Stomach smooth muscle (tissue), 2 donors: ENCODE measurements around the gene UBB.

Experiments
- H3K27ac ChIP-seq: one replicate; pipeline ENCODE4 v1.7.0; 2013; ENCODE audit warnings: mild to moderate bottlenecking, low read length, inconsistent platforms
- H3K27me3 ChIP-seq, 2 donors: one replicate each; pipeline ENCODE4 v1.7.0; 2013; ENCODE audit warnings: low read length in 2 of 2; ENCODE audit not compliant: insufficient read depth in 2 of 2, control insufficient read depth in 1 of 2
- H3K36me3 ChIP-seq, 2 donors: one replicate each; pipeline ENCODE4 v1.7.0; 2013; ENCODE audit warnings: low read length in 2 of 2; ENCODE audit not compliant: control insufficient read depth in 2 of 2, insufficient read depth in 2 of 2
- H3K4me1 ChIP-seq: one replicate; pipeline ENCODE4 v1.7.0; 2013; ENCODE audit warnings: low read length; ENCODE audit not compliant: control insufficient read depth, insufficient read depth
- H3K4me3 ChIP-seq, 2 donors: one replicate each; pipeline ENCODE4 v1.7.0; 2013; ENCODE audit warnings: low read length in 2 of 2
- H3K9ac ChIP-seq, 2 donors: one replicate each; pipeline ENCODE4 v1.7.0; 2013; ENCODE audit warnings: low read length in 2 of 2, mild to moderate bottlenecking in 1 of 2
- H3K9me3 ChIP-seq, 2 donors: one replicate each; pipeline ENCODE4 v1.7.0; 2013; ENCODE audit warnings: low read length in 2 of 2; ENCODE audit not compliant: control insufficient read depth in 2 of 2
- donor health status: healthy.
- donor health status: Pancreatic carcinoma.

The UBB gene

DNA sequence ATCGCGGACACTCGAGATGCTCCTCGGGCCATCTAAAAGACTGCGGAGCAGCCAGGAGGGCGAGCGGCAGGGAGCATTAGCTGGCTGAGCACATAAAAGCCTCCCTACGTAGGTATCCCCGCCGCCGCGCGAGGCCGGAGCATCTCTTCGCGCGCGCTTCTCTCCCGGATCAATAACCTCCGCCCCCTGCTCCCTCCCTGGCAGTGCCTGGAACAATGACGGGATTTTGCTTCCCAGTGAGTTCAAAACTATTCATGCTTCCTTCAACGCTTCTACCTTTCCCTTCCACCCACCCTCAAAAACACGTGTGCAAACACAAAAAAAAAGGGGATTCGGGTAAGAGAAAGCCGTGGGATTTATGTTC is 28.6 kb upstream of the UBB start:
- Histone ChIP-seq H3K4me1 (peaks cover 10% of the 10 kb centered on the region), H3K27ac (no peak overlapping the region), H3K4me3 (peak overlapping the region; percentile 52 to 78), H3K9me3 (no peaks in the 10 kb centered on the region), H3K9ac (peak overlapping the region; percentile 42 to 58), H3K27me3 (peaks cover 3 to 10% of the 10 kb centered on the region in 2 donors), H3K36me3 (peaks cover 0 to 6% of the 10 kb centered on the region in 2 donors)

DNA sequence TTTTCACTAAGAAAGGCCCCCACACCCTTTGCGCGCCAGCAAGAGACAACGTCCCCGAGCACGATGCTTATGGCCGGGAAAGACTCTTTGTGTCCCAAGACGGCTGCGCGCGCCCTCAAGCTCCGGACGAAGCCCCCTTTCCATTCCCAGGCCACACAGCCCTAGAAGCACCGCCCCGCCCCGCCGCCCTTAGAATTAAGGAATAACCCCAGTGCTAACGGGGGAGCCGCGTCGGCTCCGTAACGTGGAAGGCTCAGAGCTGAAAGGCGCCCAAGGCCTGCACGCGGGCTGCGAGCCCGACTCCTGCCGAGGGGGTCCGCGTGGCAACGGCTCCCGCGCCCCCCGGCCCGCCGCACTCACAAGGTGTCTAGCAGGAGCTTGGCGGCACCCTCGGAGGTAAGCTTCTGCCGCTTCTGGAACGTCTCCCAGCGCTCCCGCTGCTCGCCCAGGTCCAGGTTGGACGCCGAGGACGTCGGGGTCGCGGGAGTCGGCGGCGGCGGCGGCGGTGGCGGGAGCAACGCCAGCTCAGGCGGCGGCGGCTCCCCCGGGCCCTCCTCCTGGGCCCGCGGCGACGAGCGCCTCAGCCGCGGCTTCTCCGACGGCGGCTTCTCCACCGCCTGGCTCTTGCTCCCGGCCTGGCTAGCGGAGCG is 28.1 kb upstream of the UBB start:
- Histone ChIP-seq H3K4me1 (peaks cover 10% of the 10 kb centered on the region), H3K27ac (no peak overlapping the region), H3K9ac (peak overlapping the region; percentile 42 to 58), H3K27me3 (peaks cover 3 to 10% of the 10 kb centered on the region in 2 donors), H3K9me3 (no peaks in the 10 kb centered on the region), H3K4me3 (peak overlapping the region; percentile 52 to 78), H3K36me3 (peaks cover 0 to 6% of the 10 kb centered on the region in 2 donors)

GRCh38 chr17:16353317-16354174 is 27.3 kb upstream of the UBB start, which contains the start of gene CENPV:
CENPV (minus strand) TSS chr17:16353469; CDS start chr17:16353436, 33 bp downstream.
- peak within 1 kb of the TSS; percentile 42 to 58 for H3K9ac ChIP-seq
- H3K4me1 ChIP-seq: peaks cover 10% of the 10 kb centered on the region
- H3K36me3 ChIP-seq: peaks cover 0 to 3% of the 10 kb centered on the region in 2 donors
- no peak within 1 kb of the TSS for H3K27ac ChIP-seq
- H3K9me3 ChIP-seq: no peaks in the 10 kb centered on the region
- peaks cover 3 to 10% of the 10 kb centered on the region in 2 donors for H3K27me3 ChIP-seq
- peak within 1 kb of the TSS; percentile 52 to 78 for H3K4me3 ChIP-seq

GRCh38 chr17:16354585-16354984 is 26.3 kb upstream of the UBB start:
- H3K4me1 ChIP-seq: peaks cover 10% of the 10 kb centered on the region
- no peaks in the 10 kb centered on the region for H3K36me3 ChIP-seq
- H3K9ac ChIP-seq: no peak overlapping the region
- H3K9me3 ChIP-seq: no peaks in the 10 kb centered on the region
- H3K27me3 ChIP-seq: peaks cover 3 to 10% of the 10 kb centered on the region in 2 donors
- no peak overlapping the region for H3K27ac ChIP-seq
- H3K4me3 ChIP-seq: no peak overlapping the region

- H3K9ac ChIP-seq: no peak overlapping the region
- no peaks in the 10 kb centered on the region for H3K36me3 ChIP-seq
- H3K27ac ChIP-seq: no peak overlapping the region
- no peak overlapping the region for H3K4me3 ChIP-seq
- peaks cover 0 to 3% of the 10 kb centered on the region in 2 donors for H3K27me3 ChIP-seq
- peaks cover 3% of the 10 kb centered on the region for H3K4me1 ChIP-seq
- no peaks in the 10 kb centered on the region for H3K9me3 ChIP-seq
These were observed 22.5 kb upstream of the UBB start for GRCh38 chr17:16358394-16358793.

- Histone ChIP-seq H3K9me3 (no peaks in the 10 kb centered on the region), H3K9ac (no peak overlapping the region), H3K4me1 (peaks cover 7% of the 10 kb centered on the region), H3K27me3 (no peaks in the 10 kb centered on the region), H3K27ac (no peak overlapping the region), H3K36me3 (no peaks in the 10 kb centered on the region), H3K4me3 (no peak overlapping the region)
These were observed 19.0 kb upstream of the UBB start for GRCh38 chr17:16361874-16362273.

GRCh38 chr17:16363749-16364536 is 16.9 kb upstream of the UBB start:
- Histone ChIP-seq H3K9ac (peak overlapping the region in 1 of 2 donors; percentile 15), H3K9me3 (no peaks in the 10 kb centered on the region), H3K27ac (peak overlapping the region; percentile 31), H3K4me1 (peaks cover 7% of the 10 kb centered on the region), H3K4me3 (no peak overlapping the region), H3K27me3 (no peaks in the 10 kb centered on the region), H3K36me3 (no peaks in the 10 kb centered on the region)

DNA sequence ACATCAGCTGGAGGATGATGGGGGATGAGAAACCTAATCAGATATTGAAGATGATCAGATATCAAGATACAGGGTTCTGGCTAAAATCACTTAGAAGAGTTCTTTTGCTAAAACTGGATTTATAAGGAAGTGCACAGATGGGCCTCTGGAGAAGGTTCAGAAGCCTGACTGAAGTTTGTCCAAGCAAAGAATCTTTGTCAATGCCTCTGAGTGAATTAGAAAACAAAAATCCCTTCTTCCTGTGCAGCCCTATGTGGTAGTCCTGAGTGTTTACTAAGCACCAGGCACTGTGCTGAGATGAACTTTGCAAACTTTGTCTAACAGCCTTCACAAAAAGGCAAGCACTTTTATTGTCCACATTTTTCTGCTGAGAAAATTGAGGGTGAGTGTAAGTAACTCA is 16.3 kb upstream of the UBB start:
- Histone ChIP-seq H3K27ac (peak overlapping the region; percentile 31), H3K36me3 (no peaks in the 10 kb centered on the region), H3K27me3 (no peaks in the 10 kb centered on the region), H3K9me3 (no peaks in the 10 kb centered on the region), H3K4me3 (no peak overlapping the region), H3K9ac (peak overlapping the region; percentile 15 to 21), H3K4me1 (peaks cover 7% of the 10 kb centered on the region)

DNA sequence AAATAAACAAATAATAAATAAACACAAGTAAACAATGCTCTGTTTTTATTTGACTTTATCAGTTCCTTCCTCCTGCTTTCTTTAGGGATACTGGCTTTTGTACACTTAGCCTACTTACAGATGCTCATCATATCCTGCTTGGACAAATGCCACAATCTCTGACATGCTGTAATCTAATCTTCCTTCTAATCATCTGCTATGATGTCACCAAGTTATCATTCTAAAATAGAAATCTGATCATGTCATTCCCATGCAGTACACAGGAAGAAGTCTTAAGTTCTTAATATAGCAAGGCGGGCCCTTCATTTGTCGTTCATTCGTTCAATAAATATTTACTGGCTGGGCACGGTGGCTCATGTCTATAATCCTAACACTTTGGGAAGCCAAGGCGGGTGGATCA is 9.1 kb upstream of the UBB start:
- Histone ChIP-seq H3K27ac (no peak overlapping the region), H3K9ac (no peak overlapping the region)

GRCh38 chr17:16374146-16374938 is 6.5 kb upstream of the UBB start:
- no peaks in the 10 kb centered on the region for H3K36me3 ChIP-seq
- H3K27me3 ChIP-seq: no peaks in the 10 kb centered on the region
- no peak overlapping the region for H3K9ac ChIP-seq
- H3K27ac ChIP-seq: no peak overlapping the region
- no peak overlapping the region for H3K4me3 ChIP-seq
- no peaks in the 10 kb centered on the region for H3K9me3 ChIP-seq
- no peaks in the 10 kb centered on the region for H3K4me1 ChIP-seq

More for the DNA sequence above, 9.1 kb upstream of the UBB start:
- Histone ChIP-seq H3K4me3 (no peak overlapping the region), H3K36me3 (no peaks in the 10 kb centered on the region), H3K9me3 (no peaks in the 10 kb centered on the region), H3K27me3 (no peaks in the 10 kb centered on the region), H3K4me1 (no peaks in the 10 kb centered on the region)
